Measurements from ENCODE around the gene SORCS2. TPM values are rescaled to one million over a fixed set of nuclear protein-coding genes. Genes with fewer than 3 reads are reported as not detected.

Gene SORCS2
- total and polyA plus RNA-seq, 2 of the 8 experiments (the other 6 are each of a cell fraction or from before 2014, with no cell fraction given): 0.36 to 1.8 TPM

GRCh38 chr4:7656244-7656800 lies 464.0 kb downstream of the SORCS2 start:
- Histone ChIP-seq H3K18ac (ENCODE audit: extremely low read depth, low read length) (no peak overlapping the region), H2BK15ac (ENCODE audit: low read length) (no peak overlapping the region), H3K36me3 (ENCODE audit: control insufficient read depth in 2 of 4, insufficient read depth in 4 of 4, low read length in 3 of 4) (no peaks in the 10 kb centered on the region), H2AFZ (ENCODE audit: low read length) (no peak overlapping the region), H3K4me2 (ENCODE audit: insufficient read depth in 1 of 2, low read depth in 2 of 2, low read length in 2 of 2) (no peak overlapping the region), H3K27me3 (replicated peaks in 1 of 4; ENCODE audit: control insufficient read depth in 3 of 4, extremely low read depth in 1 of 4, insufficient read depth in 3 of 4, low read length in 3 of 4) (no peaks in the 10 kb centered on the region), H3K56ac (replicated peaks; ENCODE audit: insufficient read length, low read depth, low read length) (no peak overlapping the region), H3K23ac (ENCODE audit: insufficient read length) (no peak overlapping the region), H3K4me1 (replicated peaks in 1 of 4; ENCODE audit: control insufficient read depth in 3 of 4, insufficient read depth in 4 of 4, low read length in 3 of 4) (peaks cover 0 to 13% (median 6%) of the 10 kb centered on the region in 4 experiments; a peak in 6 of 7 replicates), H3K4me3 (ENCODE audit: extremely low read depth in 1 of 4, insufficient read depth in 2 of 4, low read depth in 3 of 4, low read length in 4 of 4) (no peak overlapping the region), H3K14ac (ENCODE audit: insufficient read length) (no peak overlapping the region), H3K4ac (replicated peaks; ENCODE audit: insufficient read length, low read depth, low read length) (no peak overlapping the region), H4K5ac (ENCODE audit: insufficient read length, low read depth, low read length) (no peak overlapping the region), H4K20me1 (replicated peaks in 1 of 2; ENCODE audit: control insufficient read depth in 1 of 2, insufficient read depth in 2 of 2, low read length in 2 of 2) (no peaks in the 10 kb centered on the region), H2BK20ac (ENCODE audit: low read length) (no peak overlapping the region), H3K79me1 (ENCODE audit: low read depth, low read length) (no peaks in the 10 kb centered on the region), H2BK120ac (replicated peaks; ENCODE audit: low read depth, low read length) (no peak overlapping the region), H2BK12ac (ENCODE audit: low read depth, low read length) (no peak overlapping the region), H3K23me2 (ENCODE audit: low read depth, low read length) (peaks cover 9% of the 10 kb centered on the region; the same call in 1 of the 2 replicates), H3K27ac (ENCODE audit: low read depth, low read length) (no peak overlapping the region), H4K8ac (ENCODE audit: extremely low read depth, insufficient read depth, low read length) (no peak overlapping the region), H3K79me2 (ENCODE audit: control insufficient read depth in 1 of 2, insufficient read depth in 2 of 2, low read length in 2 of 2) (no peaks in the 10 kb centered on the region), H2BK5ac (ENCODE audit: low read depth, low read length) (no peak overlapping the region), H2AK5ac (ENCODE audit: low read depth, low read length) (no peak overlapping the region), H3K9me3 (ENCODE audit: insufficient read depth in 2 of 2, low read depth in 1 of 2, low read length in 1 of 2) (no peaks in the 10 kb centered on the region), H4K91ac (replicated peaks; ENCODE audit: insufficient read length, low read length) (no peak overlapping the region), H3K9ac (replicated peaks in 1 of 4; ENCODE audit: extremely low read depth in 1 of 4, low read depth in 3 of 4, low read length in 3 of 4) (no peak overlapping the region)
- WGBS, 2 experiments (ENCODE audit: extremely low coverage in 1 of 2, insufficient coverage in 1 of 2, insufficient read length in 1 of 2, insufficient replicate concordance in 2 of 2, low coverage in 1 of 2, low lambda C conversion rate in 2 of 2, missing lambda C conversion rate in 1 of 2): 89% methylated on average over 15 of the region's 17 CpGs; no CpG with 5 or more reads in 1 of the 2 experiments
- no peak for FAIRE-seq
- POLR2A ChIA-PET (ENCODE audit: partially characterized antibody): no interaction called here
- no peak for DNase-seq (ENCODE audit: low read depth in 1 of 2, low spot score in 2 of 2)
- TF ChIP-seq CHD1 (IDR thresholded peaks at IDR 0.05; ENCODE audit: low read depth, low read length) (no peak), SIN3A (conservative IDR thresholded peaks at IDR 0.05 in 1 of 2, IDR thresholded peaks at IDR 0.05 in 1 of 2; ENCODE audit: low read depth in 1 of 2, low read length in 2 of 2) (no peak), HDAC6 (IDR thresholded peaks at IDR 0.05; ENCODE audit: low read depth, low read length) (no peak), KDM5A (IDR thresholded peaks at IDR 0.05; ENCODE audit: low read length) (no peak), RBBP5 (IDR thresholded peaks at IDR 0.05; ENCODE audit: borderline replicate concordance, low read depth, low read length) (no peak), CEBPB (IDR thresholded peaks at IDR 0.05; ENCODE audit: low read depth, low read length) (no peak), PHF8 (conservative IDR thresholded peaks at IDR 0.05; ENCODE audit: low read depth, low read length) (no peak), YY1 (IDR thresholded peaks at IDR 0.05; ENCODE audit: low read depth, low read length) (no peak), POLR2AphosphoS5 (IDR thresholded peaks at IDR 0.05; ENCODE audit: low read depth, low read length) (no peak), SP1 (IDR thresholded peaks at IDR 0.05; ENCODE audit: low read depth, low read length) (no peak), JUN (IDR thresholded peaks at IDR 0.05; ENCODE audit: low read depth, low read length) (no peak), NRF1 (IDR thresholded peaks at IDR 0.05; ENCODE audit: low read depth, low read length) (no peak)
- CTCF ChIA-PET (ENCODE audit: partially characterized antibody): interaction anchor here (1.1 to 1.5 kb wide), 3 partner anchors 11 to 184 kb away, joined by 3 to 4 read pairs (median 3); no protein-coding TSS in a partner anchor
